EH (cell line): ENCODE results near the gene RAB6B.

Experiments used
- DNase-seq: peaks from one replicate; pipeline ENCODE4 v3.0.0-alpha.2; 2015; ENCODE audit warnings: low read depth

The RAB6B gene

DNA sequence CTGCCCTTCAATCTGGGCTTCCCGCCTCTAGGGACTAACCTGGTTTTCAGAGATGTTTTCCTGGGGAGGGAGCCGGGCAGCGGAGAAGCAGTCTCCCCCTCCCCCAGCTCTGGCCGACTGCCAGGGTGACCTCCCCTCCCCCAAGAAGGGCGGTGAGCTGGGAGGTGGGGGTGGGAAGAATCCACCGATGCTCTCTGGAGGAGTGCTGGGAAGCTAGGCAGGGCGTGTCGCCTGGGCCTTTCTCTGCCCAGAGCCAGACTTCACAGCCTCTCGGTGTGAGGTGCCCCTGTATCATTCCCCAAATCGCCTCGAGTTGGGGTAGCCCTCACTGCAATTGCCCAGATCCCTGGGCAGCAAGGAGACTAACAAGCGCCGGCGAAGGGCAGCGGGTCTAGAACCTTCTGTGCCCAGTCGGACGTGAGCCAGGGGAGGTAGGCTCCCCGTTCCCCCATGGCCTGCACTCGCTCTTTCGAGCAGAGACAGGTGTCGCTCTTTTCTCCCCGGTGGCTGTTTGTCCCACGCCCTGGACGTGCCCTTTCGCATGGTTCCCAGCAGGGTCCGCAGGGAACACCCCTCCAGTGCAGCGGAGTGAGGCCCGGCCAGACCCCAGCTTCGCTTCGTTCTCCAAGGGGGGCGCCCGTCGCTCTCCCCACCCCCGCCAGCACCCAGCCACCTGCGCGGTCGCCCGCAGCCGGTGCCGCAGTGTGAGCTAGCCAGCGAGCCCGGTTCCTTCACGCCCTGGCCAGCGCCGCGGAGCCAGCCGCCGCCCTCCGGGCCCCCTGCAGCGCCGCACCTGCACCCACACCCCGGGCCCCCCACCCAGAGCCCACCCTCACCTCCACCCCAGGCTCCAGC, 1.1 kb downstream of the RAB6B start:
- DNase-seq = no peak

DNA sequence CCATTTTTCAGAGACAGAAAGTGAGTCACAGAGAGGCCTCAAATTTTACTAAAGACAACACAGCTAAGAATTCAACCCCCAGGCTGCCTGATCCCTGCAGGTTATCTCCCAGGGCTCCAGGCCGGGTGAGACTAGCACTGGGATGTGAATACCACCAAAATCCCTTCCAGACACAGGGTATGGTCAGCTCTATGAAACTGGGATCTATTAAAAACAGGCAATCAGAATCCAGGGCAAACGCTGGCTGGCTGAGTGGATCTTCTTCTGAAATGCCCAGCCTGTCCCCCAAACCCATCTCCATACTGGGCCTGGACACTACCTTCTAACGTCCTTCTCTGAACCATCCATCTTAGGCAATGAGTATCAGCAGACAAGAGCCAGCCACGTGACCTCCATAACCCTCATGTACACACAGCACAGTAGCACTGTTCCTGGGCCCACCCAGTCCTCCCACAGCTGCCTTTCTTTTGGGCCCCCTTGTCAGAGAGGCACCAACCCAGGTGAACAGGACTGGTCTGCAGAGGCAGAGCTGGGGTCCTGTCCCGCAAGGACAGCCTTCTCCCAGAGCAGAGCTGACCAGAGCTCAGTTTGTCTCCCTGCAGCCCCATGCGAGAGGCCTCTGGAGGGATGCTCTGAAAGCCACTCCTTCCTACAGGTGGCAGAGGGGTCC, 1.9 kb downstream of the RAB6B start:
- DNase-seq = no peak

DNA sequence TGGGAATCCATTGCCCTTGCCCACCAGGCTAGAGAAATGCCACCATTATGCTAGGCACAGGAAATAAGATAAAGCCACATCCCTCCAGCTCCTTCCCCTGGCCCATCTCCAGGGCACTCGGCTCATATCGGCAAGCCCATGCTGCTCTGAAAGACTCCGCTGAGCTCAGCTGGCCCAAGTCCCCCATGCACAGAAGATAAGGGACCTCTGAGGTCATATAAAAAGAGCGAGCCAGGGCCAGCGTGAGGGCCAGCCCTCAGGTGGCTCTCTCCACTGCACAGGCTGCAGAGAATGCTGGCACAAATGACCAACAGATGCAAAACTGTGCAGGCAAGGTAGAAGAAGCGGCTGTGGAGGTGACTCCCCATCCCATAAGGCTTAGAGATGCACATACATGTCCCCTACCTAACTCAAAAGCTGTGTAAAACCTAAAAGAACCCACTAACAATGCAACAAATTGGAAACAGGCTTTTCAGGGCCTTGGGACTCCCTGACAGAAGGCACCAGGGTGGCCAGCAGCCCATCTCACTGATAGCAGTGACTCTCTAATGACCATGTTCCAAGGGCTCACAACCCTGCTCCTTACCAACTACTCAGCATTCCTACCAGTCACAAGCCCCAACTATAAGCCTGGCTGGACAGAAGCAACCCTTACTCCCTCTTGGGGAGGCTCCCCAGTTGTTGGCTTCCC, 3.0 kb downstream of the RAB6B start:
- DNase-seq = no peak

DNA sequence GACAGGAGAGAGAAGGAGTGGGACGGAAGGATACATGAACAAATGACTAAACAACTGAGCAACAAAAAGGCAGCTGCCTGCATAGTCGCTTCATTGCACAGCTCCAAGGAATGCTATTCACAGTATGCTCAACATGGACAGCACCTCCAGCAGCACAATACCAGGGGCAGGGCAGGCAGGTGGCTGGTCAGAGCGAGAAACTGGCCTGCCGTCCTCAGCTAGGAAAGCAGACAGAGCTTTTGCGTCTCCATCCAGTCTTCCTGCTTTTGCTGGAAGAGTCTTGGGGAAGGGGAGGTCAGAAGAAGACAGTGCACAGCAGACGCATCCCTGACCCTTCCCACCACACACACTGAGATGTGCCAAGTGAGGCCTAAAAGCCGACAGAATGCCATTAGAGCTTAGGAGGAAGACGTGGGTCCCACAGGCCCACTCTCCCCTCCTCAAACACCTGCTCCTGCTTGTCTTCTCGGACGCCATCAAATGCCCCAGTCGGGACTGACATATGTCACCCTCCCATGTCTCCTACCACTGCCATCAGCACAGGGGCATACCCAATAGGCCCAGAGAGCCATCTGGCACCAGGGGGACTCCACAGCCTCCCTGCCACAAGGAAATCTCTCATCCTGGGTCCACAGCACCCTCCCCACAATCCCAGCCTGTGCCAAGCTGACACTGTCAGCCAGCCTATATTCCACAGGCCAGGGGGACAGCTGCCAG, 3.9 kb downstream of the RAB6B start:
- DNase-seq = no peak

DNA sequence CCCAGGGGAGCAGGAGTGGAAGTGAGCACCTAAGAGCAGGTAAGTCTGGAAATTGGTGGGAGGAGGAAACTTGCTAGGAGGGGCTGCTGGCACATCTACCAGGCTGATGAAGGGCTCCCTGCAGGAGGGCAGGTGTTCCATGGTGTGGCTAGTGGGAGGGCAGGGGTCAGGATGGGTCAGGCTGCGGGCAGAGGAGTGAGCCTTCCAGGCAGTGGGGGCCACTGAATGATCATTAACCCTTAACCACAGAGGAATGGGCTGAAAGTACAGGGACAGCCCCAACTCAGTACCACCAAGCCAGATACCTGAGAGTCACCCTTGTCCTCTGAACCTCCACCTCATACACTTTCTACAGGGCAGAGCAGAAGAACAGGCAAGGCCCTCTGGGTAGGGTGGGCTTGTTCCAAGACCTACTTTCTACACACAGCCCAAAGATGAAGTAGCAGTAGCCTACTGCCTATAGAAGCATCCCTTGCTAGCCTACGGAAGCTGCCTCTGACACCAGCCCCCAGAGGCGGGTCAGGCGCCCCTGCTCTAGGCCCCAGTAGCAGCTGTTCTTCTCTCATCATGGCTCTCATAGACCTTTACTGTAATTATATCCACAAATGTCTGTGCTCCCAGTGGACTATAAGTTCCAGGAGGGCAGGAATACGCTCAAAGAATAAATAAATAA, 4.6 kb downstream of the RAB6B start:
- no peak for DNase-seq

DNA sequence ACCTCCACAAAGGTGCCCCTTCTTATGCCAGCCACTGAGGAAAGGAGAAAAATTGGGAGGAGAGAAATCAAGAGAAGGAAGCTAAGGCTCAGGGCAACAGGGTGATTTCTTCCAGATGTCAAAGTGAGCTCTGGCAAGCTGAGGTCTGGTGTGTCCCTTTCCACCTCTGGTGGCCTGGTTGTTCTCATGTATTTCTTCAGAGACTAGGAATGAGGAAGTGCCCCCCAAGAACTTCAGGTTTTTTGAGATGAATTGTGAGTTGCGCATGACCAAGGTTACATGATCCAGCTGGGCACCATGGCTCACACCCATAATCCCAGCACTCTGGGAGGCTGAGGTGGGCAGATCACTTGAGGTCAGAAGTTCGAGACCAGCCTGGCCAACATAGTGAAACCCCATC, 5.6 kb downstream of the RAB6B start:
- DNase-seq = no peak

DNA sequence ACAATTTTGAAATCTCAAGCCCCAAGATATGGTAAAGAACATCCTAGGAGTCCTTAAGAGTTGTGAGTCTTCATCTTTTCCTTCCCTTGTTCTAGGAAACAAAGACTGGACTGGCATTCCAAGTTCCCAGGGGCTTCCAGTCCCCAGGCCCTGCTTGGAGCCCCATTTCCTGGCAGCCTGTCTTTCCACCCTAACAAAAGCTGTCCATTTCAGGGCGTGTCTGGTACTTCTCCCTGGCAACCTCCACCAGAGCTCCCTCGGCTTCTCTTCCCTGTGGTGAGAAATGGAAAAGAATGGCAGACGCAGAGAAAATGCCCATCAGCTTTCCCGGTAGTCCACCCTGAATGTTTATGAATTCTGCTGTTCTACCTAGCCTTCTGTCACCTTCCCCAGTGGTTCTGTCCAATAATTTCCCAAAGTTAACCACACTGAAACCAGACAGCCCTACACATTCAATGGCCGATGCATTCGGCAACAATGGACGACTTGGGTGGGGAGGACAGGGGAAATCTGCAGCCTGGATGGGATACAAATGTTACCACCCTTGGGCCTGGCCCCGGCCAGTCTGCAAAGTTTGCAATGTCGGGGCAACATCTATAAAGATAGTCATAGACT, 6.8 kb downstream of the RAB6B start:
- no peak for DNase-seq

DNA sequence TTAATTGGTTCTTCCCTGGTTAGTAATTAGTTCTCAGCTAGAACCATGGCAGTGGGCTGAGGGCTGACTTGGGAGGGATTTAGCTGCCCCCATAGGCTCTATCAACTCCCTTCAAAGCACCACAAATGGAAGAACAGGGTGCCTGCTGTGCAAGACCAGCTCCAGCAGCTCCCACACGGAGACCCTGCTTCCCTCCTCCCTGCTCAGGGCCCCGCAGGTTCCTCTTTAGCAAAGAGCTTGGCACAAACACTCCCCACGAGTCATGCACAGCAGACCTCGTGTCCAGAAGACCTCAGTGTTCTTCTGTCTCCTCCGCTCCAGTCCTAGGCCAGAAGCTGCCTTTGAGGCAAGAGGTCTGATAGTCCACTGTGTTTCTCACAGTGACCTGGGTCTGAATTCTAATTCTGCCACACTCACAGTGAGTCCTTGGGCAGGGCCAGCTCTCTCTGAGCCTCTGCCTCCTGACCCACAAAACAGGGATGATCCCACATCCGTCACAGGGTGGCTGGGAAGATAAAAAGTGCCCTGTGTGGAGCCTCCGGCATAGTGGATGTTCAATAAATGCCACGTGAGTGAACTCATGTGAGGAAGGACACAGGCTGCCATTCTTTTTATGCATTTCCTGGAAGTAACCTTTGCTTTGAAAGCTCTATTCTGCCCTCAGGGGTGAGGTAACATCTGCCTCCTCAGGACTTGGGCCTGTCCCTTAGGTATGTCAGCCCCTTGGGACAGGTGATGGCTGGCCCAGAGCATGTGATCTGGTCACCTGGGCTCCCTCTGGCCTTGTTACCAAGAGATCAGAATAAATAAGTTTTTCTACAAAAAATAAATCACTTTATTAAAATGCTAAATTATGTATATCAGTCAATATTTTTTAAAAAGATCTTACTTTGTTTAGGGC, 7.6 kb downstream of the RAB6B start:
- DNase-seq = no peak

DNA sequence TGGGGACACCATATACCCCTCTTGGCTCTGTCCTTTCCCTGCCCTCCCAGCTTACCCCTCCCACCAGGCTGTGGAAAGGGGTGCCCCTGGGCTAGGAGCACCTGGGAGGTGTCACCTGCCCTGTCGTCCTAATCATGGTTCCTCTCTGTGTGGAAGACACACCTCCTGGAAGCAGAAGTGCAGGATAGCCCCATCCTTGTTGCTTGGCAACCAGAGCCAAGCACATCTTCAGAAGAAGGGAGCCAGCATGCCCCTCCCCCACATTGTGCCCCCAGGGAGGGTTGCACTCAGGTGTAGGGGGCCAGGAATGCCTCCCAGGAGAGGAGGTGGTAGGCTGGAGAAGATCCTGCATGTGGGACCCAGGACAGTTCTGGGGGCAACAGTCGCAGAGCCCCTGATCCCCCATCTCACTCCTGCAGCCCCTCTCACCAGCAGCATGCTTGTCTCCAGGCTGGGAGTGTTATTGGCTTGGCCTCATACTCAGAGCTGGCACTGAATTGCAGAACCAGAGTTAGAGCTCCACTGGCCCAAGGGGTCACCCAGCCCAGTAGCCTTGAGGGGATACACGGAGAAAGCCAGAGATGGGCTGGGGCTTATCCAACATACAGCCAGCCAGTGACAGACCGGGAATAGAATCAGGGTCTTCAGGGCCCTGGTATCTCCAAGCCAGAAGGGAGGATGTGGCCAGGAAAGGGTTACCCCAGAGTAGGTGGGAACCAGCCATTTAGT, 8.4 kb downstream of the RAB6B start:
- no peak for DNase-seq

DNA sequence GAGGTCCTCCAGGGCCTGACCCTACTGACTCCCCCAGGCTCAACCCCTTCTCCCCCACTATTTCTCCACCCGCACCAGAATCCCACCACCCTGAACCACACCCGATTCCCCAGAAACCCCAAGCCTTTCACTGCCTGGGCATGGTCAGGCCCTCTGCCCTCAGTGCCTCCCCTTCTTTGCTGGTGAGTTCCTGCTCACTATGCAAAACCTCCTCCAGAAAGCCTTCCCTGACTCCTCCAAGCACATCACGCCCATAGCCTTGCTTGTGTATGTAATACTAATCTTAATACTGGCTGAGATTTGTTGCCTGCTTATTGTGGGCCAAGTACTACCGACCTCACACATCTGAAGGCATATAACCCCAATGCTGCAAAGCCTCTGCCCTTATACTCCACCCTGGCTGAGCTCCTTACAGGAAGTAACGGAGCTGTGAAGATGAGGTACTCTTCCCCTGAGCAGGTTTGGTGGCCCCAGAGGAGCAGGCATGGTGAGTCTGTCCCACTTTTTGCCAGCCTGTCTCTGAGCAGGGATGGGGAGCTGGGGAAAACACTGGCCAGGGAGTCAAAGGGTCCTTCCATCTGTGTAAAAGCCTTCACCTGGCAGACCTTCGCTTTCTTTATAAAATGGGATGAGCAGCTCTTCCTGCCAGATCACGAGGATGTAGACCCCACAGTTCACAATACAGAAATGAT, 9.5 kb downstream of the RAB6B start:
- DNase-seq = no peak

DNA sequence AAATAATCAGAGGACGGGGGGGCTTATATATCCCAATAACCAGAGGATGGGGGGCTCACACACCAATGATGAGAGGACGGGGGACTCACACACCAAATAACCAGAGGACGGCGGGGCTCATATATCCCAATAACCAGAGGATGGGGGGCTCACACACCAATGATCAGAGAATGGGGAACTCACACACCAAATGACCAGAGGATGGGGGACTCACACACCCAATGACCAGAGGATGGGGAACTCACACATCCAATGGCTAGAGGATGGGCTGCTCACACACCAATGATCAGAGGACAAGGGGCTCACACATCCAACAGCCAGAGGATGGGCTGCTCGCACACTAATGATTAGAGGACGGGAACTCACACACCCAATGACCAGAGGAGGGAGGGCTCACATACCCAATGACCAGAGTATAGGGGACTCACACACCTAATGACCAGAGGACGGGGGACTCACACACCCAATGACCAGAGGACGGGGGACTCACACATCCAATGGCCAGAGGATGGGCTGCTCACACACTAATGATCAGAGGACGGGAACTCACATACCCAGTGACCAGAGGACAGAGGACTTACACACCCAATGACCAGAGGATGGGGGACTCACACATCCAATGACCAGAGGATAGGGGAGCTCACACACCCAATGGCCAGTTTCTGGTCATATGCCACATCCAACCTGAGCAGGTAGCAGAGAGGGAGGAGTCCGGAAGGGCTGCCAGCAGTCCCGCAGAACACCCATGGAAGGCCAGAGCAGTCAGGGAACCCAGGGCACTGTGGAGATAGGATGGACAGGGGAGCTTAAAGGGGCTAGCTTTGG, 10.6 kb downstream of the RAB6B start:
- DNase-seq = no peak

DNA sequence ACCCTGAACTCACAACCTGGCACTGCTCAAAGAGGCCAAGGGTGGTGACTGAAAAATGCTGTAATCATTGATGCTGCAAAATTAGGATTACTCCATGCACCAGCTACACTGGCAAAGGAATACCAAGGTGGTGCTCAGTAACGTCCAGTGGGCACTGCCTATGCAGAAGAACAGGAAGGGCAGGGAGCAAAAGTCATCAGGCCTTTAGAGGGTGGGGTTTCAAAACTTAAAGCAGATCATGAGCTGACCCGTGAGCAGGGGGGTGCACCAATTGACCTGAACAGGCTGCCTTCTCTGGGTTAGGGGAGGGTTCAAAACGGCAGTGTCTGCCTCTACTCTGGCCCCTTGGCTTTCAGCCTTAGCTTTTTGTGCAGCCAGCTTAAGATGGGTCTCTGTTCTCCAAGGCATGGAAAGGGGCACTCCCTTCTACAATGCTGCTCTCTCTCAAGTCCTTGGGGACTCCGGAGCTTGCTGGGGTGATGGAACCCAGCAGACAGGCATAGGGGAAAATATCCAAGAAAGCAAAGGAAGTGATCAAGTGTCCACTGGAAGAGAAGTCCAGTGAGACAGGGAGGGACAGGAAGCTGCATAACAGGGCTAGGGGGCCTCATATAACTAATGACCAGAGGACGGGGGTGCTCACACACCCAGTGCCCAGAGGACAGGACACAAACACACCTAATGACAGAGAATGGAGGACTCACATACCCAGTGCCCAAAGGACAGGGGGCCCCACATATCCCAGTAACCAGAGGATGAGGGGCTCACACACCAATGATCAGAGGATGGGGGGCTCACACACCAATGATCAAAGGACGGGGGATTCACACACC, 11.4 kb downstream of the RAB6B start:
- no peak for DNase-seq

DNA sequence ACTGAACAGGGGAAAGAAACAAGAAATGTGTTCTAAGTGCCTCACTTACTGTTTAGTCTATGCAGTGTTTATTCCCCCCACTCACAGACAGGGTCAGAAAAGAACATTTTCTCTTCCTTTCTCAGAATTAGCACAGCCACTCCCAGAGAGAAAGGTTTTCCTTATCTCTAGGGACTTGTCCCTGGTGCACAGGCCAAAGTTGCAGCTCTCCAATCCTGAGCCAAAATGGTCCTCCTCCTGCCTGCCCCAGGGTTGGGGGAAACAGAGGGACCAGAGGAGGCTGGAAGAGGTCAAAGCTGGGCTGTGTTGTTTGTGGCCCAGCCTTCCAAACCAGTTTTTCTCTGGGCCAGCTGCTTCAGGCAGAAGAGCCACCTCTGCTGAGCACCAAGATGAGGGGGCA, 12.0 kb downstream of the RAB6B start:
- no peak for DNase-seq

DNA sequence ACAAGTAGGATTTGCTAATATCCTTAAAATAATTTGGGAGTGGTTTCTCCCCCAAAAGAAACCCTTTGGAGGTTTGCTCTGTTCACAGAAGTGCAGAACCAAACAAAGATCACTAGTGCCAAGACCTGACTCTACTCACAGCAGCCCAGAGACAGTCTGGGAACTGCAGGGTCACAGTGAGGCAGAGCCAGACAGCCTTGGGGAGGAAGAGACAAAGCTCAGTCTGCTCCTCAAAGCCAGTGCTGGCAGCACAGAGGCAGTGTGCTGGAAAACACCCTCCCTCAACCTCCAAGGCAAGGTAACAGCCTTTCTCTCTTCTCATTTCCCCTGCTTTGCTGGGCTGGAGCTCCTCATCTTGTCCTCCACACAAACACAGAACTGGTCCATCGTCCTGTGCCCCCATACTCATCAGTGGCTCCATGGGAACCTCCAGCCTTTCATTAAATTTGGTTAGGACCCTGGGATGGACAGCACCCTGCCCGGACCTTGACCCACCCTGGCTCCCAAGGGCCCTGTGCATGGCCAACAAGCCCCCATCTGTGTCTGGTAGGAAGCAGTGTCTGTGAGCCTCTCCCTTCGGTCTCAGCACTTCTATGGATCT, 12.6 kb downstream of the RAB6B start:
- no peak for DNase-seq

DNA sequence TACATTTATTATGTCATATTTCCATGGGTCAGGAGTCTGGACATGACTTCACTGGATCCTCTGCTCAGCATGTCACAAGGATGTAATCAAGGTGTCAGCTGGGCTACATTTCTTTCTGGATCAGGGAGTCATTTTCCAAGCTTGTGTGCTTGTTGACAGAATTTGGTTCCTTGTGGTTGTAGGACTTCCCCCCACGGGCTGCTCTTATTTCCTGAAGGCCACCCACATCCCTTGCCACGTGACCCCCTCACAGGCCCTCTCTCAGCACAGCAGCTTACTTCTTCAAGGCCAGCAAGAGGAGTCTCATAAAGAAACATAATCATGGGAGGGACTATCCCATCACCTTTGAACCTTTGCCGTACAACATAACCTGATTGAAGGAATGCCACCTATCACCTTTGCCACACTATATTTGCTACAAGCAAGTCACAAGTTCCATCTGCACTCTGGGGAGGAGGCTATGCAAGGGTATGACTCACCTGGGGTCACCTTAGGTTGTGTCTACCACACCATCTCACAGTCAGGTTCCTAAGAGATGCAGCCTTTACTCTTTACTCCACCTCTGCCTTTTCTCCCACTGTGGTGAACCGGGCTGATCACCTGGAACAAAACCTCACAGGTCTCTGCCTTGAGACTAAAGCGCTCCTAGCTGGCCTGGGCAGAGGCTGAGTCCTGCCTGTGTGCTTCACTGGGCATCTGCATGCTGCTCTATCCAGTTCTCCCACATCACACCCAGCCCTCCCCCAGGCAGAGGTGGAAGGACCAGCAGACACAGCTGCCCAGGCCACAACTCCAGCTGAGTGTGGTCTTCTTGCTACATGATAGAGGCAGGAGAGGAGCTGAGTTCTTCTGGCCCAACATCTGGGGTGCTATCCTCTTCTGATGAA, 13.5 kb downstream of the RAB6B start:
- DNase-seq = no peak

DNA sequence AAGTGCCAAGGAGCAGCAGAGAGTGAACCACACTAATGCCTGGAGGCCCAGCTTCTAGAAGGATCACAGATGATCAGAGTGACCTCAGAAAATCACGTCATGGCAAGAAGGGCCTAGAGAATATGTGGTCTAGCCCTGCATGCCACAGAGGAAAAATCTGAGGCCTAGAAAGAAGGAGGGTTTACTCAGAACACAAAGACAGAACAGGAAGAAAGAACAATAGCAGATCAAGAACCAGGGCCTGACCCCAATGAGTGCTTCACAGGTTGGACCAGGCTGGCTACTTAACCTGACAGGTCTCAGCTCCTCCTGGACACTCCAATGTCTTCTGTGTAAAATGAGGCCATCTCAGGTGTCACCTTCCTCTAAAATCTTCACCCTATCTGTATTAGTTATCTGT, 14.2 kb downstream of the RAB6B start:
- DNase-seq = no peak
